HEK293 (cell line): ENCODE measurements around the gene GABBR2.

Experiments used
- CTCF ChIA-PET: fragments of 350-600 bp; formaldehyde crosslinking; extraction: SDS; loops from one replicate; lab custom pipeline; 2021; ENCODE audit warnings: antibody characterized with exemption; lab: Yijun Ruan, JAX
- POLR2A ChIA-PET: fragments of 300-600 bp; formaldehyde crosslinking; extraction: SDS; loops from one replicate; lab custom pipeline; 2020; ENCODE audit warnings: antibody characterized with exemption, inconsistent platforms; lab: Yijun Ruan, JAX
- H3K27ac ChIP-seq: fragments of 200-500 bp; sonication (Bioruptor generic); 2 replicates; pipeline ENCODE4 v1.5.1; 2014; ENCODE audit warnings: low read depth, low read length, control low read depth, inconsistent platforms; ENCODE audit errors: extremely low read depth
- H3K36me3 ChIP-seq, 2 experiments: fragments of 200-500 bp in 1 of 2; sonication (Bioruptor generic) in 1 of 2; 1 replicate in 1 of 2; 2 replicates in 1 of 2; pipeline ENCODE4 v1.5.1; 2014 to 2017; ENCODE audit warnings: inconsistent platforms in 2 of 2, low read length in 2 of 2; ENCODE audit not compliant: control insufficient read depth in 2 of 2, insufficient read depth in 1 of 2
- H3K4me1 ChIP-seq: fragments of 200-500 bp; sonication (Bioruptor generic); 2 replicates; pipeline ENCODE4 v1.5.1; 2014; ENCODE audit warnings: mild to moderate bottlenecking, low read length, inconsistent platforms; ENCODE audit not compliant: control insufficient read depth, insufficient read depth
- H3K4me3 ChIP-seq: 2 replicates; pipeline ENCODE4 v1.5.1; 2011; ENCODE audit warnings: low read depth, mild to moderate bottlenecking, control low read depth, low read length, moderate library complexity
- H3K9me3 ChIP-seq: fragments of 200-500 bp; sonication (Bioruptor generic); 2 replicates; pipeline ENCODE4 v1.5.1; 2014; ENCODE audit warnings: low read depth, low read length, inconsistent platforms; ENCODE audit not compliant: control insufficient read depth, insufficient read depth
- AEBP2 ChIP-seq: fragments of 450-650 bp; formaldehyde crosslinking; IDR thresholded peaks from 2 replicates; pipeline ENCODE4 v1.5.1; 2016; ENCODE audit warnings: missing biosample characterization, missing genetic modification characterization, borderline replicate concordance
- CTCF ChIP-seq: fragments of 450-650 bp; formaldehyde crosslinking; IDR thresholded peaks from 2 replicates; pipeline ENCODE4 v1.5.1; 2016; ENCODE audit warnings: missing biosample characterization, missing genetic modification characterization
- FEZF1 ChIP-seq: fragments of 450-650 bp; formaldehyde crosslinking; IDR thresholded peaks from 2 replicates; pipeline ENCODE4 v1.5.1; 2016; ENCODE audit warnings: missing biosample characterization, missing genetic modification characterization
- GLIS1 ChIP-seq: fragments of 450-650 bp; formaldehyde crosslinking; IDR thresholded peaks from 2 replicates; pipeline ENCODE4 v1.5.1; 2016; ENCODE audit warnings: missing biosample characterization, missing genetic modification characterization
- GLIS2 ChIP-seq: fragments of 450-650 bp; formaldehyde crosslinking; IDR thresholded peaks from 2 replicates; pipeline ENCODE4 v1.5.1; 2016; ENCODE audit warnings: missing biosample characterization, missing genetic modification characterization
- ZEB2 ChIP-seq: fragments of 450-650 bp; formaldehyde crosslinking; IDR thresholded peaks from 2 replicates; pipeline ENCODE4 v1.5.1; 2016; ENCODE audit warnings: missing biosample characterization, missing genetic modification characterization
- ZFP69B ChIP-seq: fragments of 450-650 bp; formaldehyde crosslinking; IDR thresholded peaks from 2 replicates; pipeline ENCODE4 v1.5.1; 2016; ENCODE audit warnings: missing biosample characterization, missing genetic modification characterization
- ZNF157 ChIP-seq: fragments of 450-650 bp; formaldehyde crosslinking; IDR thresholded peaks from 2 replicates; pipeline ENCODE4 v1.5.1; 2016; ENCODE audit warnings: missing biosample characterization, missing genetic modification characterization
- ZNF174 ChIP-seq: fragments of 450-650 bp; formaldehyde crosslinking; IDR thresholded peaks from 2 replicates; pipeline ENCODE4 v1.5.0; 2017; ENCODE audit warnings: missing biosample characterization, mild to moderate bottlenecking, missing genetic modification characterization
- ZNF184 ChIP-seq: fragments of 450-650 bp; IDR thresholded peaks from 2 replicates; pipeline ENCODE4 v1.5.1; 2018; ENCODE audit warnings: missing biosample characterization, mild to moderate bottlenecking, missing genetic modification characterization
- ZNF2 ChIP-seq: fragments of 450-650 bp; formaldehyde crosslinking; IDR thresholded peaks from 2 replicates; pipeline ENCODE4 v1.5.1; 2016; ENCODE audit warnings: missing biosample characterization, missing genetic modification characterization
- ZNF239 ChIP-seq: fragments of 450-650 bp; formaldehyde crosslinking; IDR thresholded peaks from 2 replicates; pipeline ENCODE4 v1.5.1; 2016; ENCODE audit warnings: missing biosample characterization, missing genetic modification characterization
- ZNF449 ChIP-seq: fragments of 450-650 bp; formaldehyde crosslinking; IDR thresholded peaks from 2 replicates; pipeline ENCODE4 v1.5.1; 2017; ENCODE audit warnings: missing biosample characterization, mild to moderate bottlenecking, missing genetic modification characterization, moderate library complexity
- ZNF580 ChIP-seq: fragments of 450-650 bp; formaldehyde crosslinking; IDR thresholded peaks from 2 replicates; pipeline ENCODE4 v1.5.1; 2016; ENCODE audit warnings: missing biosample characterization, missing genetic modification characterization
- ZNF654 ChIP-seq: fragments of 450-650 bp; formaldehyde crosslinking; IDR thresholded peaks from 2 replicates; pipeline ENCODE4 v1.5.1; 2016; ENCODE audit warnings: low read depth, missing biosample characterization, missing genetic modification characterization
- ZNF664 ChIP-seq: fragments of 450-650 bp; formaldehyde crosslinking; IDR thresholded peaks from 2 replicates; pipeline ENCODE4 v1.5.1; 2016; ENCODE audit warnings: missing biosample characterization, missing genetic modification characterization
- ZNF704 ChIP-seq: fragments of 450-650 bp; formaldehyde crosslinking; IDR thresholded peaks from 2 replicates; pipeline ENCODE4 v1.5.1; 2016; ENCODE audit warnings: missing biosample characterization, missing genetic modification characterization
- ZXDB ChIP-seq: fragments of 450-650 bp; formaldehyde crosslinking; IDR thresholded peaks from 2 replicates; pipeline ENCODE4 v1.5.1; 2016; ENCODE audit warnings: missing biosample characterization, missing genetic modification characterization
- TF ChIP-seq, protein P1 (sequence below): fragments of 450-650 bp; formaldehyde crosslinking; IDR thresholded peaks from 2 replicates; pipeline ENCODE4 v1.5.1; 2016; ENCODE audit warnings: missing biosample characterization, missing genetic modification characterization
- TF ChIP-seq, protein P2 (sequence below): fragments of 450-650 bp; formaldehyde crosslinking; IDR thresholded peaks from 2 replicates; pipeline ENCODE4 v1.5.1; 2016; ENCODE audit warnings: missing biosample characterization, missing genetic modification characterization

The GABBR2 gene

GRCh38 chr9:98316445-98317133, 392.1 kb downstream of the GABBR2 start (continued):
- TF ChIP-seq, protein P1, sequence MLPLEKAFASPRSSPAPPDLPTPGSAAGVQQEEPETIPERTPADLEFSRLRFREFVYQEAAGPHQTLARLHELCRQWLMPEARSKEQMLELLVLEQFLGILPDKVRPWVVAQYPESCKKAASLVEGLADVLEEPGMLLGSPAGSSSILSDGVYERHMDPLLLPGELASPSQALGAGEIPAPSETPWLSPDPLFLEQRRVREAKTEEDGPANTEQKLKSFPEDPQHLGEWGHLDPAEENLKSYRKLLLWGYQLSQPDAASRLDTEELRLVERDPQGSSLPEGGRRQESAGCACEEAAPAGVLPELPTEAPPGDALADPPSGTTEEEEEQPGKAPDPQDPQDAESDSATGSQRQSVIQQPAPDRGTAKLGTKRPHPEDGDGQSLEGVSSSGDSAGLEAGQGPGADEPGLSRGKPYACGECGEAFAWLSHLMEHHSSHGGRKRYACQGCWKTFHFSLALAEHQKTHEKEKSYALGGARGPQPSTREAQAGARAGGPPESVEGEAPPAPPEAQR (tag by site-specific recombination) = no peak
- TF ChIP-seq ZNF184 (tag by site-specific recombination) (no peak), FEZF1 (tag by site-specific recombination) (no peak), ZNF174 (tag by site-specific recombination) (no peak), ZNF449 (tag by site-specific recombination) (no peak)

- Histone ChIP-seq H3K9me3 (no peaks in the 10 kb centered on the region), H3K27ac (no peak overlapping the region), H3K4me3 (no peak overlapping the region), H3K4me1 (no peaks in the 10 kb centered on the region), H3K36me3 (no peaks in the 10 kb centered on the region)
- ChIA-PET POLR2A (interaction anchor here (0.6 kb wide), 1 partner anchor 61 kb away, joined by 3 read pairs; no protein-coding TSS in a partner anchor), CTCF (interaction anchor here (0.6 to 5.6 kb wide), 28 partner anchors 9 to 545 kb away, joined by 3 to 80 read pairs (median 3); no protein-coding TSS in a partner anchor)
- 0 out of 2 replicates have a peak, but pooled peaks have one; percentile 51 for TF ChIP-seq ZNF2 (tag by site-specific recombination)
- TF ChIP-seq AEBP2 = no peak
- TF ChIP-seq, protein P2, sequence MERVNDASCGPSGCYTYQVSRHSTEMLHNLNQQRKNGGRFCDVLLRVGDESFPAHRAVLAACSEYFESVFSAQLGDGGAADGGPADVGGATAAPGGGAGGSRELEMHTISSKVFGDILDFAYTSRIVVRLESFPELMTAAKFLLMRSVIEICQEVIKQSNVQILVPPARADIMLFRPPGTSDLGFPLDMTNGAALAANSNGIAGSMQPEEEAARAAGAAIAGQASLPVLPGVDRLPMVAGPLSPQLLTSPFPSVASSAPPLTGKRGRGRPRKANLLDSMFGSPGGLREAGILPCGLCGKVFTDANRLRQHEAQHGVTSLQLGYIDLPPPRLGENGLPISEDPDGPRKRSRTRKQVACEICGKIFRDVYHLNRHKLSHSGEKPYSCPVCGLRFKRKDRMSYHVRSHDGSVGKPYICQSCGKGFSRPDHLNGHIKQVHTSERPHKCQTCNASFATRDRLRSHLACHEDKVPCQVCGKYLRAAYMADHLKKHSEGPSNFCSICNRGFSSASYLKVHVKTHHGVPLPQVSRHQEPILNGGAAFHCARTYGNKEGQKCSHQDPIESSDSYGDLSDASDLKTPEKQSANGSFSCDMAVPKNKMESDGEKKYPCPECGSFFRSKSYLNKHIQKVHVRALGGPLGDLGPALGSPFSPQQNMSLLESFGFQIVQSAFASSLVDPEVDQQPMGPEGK = peak; percentile 67
- peak; percentile 60; the same call in 1 of the 2 replicates for TF ChIP-seq ZEB2 (tag by site-specific recombination)
- no peak for TF ChIP-seq ZFP69B (tag by site-specific recombination)
- TF ChIP-seq ZNF704 = no peak
- TF ChIP-seq GLIS2 (tag by site-specific recombination) = peak; percentile 55
- peak; percentile 53; the same call in 1 of the 2 replicates for TF ChIP-seq GLIS1 (tag by site-specific recombination)
- peak; percentile 88 for TF ChIP-seq ZNF654 (tag by site-specific recombination)
- TF ChIP-seq ZXDB (tag by site-specific recombination) = no peak
- TF ChIP-seq CTCF (tag by site-specific recombination) = peak; percentile 87
- TF ChIP-seq ZNF580 (tag by site-specific recombination) = no peak
- TF ChIP-seq ZNF239 (tag by site-specific recombination) = no peak
- TF ChIP-seq ZNF157 (tag by site-specific recombination) = no peak
- TF ChIP-seq ZNF664 (tag by site-specific recombination) = no peak
Measured at GRCh38 chr9:98315551-98316060, 393.1 kb downstream of the GABBR2 start.
